GM18502 (cell line): Measurements from ENCODE around the gene RHOH.
"Not testable (repeated sequence)": the region's sequence is repeated elsewhere in the genome, so short reads cannot be mapped to it uniquely, and the experiment has no call there.

Experiments used
- ATAC-seq: cut with Tn5 transposase; IDR thresholded peaks from one replicate; pipeline ENCODE4 v1.9.1; 2021; ENCODE audit warnings: mild to moderate bottlenecking; ENCODE audit not compliant: unreplicated experiment, poor library complexity

Gene RHOH

DNA sequence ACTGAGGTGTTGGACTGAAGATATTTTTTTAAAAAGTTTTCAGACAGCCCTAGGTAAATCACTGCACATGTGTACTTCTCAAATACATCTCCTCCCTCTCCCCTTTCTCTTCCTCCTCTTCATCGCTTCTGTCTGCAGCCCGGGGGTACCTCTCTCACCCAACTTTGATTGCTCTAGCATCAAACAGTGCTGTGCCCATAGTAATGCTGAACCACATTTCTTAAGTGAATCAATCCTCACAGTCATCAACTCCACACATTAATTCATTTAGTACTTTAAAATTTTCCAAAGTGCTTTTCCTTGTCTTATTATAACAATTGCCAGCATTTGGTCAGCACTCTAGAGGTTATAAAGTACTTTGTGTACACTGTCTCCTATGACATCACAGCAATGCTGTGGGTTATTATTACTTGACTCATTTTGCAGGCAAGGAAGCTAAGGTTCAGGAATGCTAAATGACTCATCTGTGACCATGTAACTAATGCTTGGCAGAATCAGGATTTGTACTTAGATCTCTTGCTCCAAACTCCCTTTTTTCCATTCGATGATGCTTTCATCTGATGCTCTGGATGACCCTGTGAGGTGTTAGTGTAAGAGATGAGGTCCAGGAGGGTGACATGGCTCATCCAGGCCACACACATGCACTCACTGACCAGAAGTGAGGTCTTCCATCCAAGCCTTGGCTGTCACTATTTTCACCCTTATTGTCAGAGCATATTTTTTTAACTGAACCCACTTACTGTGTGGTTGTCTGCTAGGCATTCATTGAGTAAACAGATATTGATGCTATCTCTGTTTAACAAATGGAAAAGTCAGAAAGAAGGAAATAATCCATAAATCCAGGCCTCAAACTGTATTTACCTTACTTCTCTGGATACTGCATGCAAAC is 58.8 kb downstream of the RHOH start:
- ATAC-seq = peak; percentile 65

DNA sequence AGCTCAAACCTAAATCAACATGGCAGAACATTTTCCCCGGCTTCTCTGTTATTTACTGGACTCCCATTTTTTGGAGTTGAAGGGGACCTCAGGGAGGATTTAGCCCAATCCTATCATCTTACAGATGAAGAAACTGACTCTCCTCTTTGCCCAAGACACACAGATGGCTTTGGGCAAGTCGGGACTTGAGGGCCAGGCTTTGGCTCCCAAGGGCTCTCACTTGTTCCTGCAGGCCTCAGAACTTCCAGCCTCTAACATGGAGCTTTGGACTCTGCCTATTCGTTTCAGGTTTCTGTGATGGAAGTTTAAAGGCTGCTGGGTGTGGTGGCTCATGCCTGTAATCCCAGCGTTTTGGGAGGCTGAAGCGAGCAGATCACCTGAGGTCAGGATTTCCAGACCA is 59.5 kb downstream of the RHOH start:
- ATAC-seq = no peak

DNA sequence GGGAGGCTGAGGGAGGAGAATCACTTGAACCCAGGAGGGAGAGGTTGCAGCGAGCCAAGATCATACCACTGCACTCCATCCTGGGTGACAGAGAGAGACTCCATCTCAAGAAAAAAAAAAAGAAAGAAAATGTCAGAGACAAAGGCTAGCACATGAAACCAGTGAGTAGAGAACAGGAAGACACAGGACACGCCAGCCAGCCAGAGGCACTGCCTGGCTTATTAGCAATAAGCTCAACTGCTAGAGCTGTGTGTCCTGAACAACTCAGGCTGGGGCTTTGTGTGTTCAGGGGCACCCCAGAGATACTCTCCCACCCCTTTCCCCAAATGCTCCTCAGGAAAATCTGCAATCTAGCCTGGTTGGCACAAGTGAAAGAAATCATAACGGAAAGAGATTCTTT is 60.0 kb downstream of the RHOH start:
- no peak for ATAC-seq

DNA sequence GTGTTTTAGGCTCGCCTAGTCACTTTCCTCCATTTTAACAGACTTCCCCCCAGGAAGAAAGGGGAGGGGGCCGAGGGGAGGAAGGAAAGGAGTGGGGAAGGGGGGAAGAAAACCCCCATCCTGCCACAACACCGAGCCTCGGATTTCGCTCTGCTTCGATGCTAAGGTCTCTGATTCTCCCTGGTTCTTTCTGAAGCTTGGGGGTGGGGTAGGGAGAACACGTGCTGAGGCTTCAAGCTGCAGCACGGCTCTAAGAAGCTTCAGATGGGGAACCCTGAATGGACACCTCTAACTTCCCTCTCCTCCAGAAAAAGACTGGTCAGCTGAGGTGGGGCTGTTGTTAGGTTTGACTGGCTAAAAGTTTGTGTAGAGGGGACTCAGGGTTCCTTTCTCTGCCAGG is 61.8 kb downstream of the RHOH start:
- no peak for ATAC-seq

DNA sequence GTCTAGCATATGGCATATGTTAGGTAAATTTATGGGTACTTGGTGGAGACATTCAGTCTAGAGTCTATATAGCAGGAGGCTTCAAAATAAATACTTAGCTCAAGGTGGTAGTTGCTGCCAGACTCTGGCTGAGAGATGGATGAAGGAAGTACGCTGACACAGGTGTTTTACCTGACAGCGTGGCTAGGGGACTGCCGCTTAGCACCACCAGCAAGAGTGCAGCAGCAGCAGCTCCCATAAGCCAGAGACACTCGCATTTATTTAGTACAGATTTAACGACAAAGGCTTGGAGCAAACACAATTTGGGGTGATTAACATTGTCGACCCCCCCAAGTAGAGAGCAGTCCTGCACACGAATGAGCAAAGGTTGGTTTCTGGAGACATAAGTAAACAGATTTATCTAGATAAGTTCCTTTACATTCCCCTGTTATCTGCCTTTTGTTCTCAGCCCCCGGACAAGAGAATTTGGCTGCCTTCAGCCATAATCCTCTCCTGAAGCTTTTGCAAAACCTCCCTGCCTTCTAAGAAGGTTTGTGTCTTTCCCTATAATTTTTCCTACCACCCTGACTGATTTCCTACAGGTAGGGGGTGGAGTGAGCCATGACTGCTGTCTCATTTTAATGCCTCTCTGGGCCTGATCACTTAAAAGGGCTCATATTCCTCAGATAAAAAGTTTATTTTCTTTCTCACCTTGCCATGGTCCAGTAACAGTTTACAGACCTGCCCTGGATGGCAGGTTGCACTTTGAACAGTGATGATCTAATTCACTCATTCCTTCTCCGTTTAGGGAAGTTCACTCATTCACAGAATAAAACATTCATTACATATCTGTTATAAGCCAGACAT is 64.6 kb downstream of the RHOH start:
- ATAC-seq = no peak

DNA sequence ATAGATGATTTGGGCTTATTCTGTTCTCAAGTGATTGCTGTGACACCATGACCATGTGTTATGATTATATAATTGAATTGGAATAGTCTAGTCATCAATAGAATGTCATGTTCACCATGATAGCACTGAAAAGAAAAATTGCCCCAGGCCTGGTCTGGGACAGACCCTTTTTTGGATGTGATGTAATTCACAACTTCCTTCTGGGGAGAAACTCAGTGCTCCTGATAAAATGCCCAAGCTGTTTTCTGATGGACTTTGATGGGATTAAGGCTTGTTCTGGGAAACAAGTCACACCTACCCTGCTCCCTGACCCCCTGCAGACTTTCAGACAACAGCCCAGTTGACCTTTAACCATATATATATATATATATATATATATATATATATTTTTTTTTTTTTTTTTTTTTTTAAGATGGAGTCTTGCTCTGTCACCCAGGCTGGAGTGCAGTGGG is 65.3 kb downstream of the RHOH start:
- ATAC-seq = no peak

DNA sequence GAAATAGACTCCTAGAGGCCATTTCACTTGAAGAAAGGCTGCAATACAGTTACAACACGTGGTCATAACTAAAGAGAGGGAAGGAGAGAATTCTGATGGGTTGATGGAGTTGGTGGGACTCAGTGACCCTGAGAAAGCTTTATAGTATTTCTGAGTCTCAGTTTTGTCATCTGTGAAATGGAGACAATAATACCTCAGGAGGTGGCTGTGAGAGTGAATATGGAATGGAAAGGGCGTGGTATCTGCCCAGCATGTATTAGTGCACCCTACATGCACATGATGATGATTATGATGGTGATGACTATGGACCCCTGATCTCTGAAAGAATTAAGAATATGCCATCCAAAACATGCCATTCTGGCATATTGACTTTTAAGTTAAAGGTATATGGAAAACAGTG is 66.0 kb downstream of the RHOH start:
- no peak for ATAC-seq

DNA sequence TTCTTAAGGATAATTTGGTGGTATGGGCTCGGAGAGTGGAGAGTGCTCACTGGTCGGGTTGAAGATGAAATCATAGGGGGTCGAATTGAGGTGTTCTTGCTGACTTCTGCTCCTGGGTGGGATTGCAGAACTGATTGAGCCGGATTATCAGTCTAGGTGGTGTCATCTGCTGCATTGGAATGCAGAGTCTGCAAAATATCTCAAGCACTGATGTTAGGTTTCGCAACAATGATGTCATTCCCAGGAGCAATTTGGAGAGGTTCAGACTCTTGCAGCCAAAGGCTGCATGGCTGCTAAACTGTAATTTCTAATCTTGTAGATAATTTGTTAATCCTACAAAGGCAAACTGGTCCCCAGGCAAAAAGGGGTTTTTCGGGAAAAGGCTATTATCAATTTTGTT is 67.7 kb downstream of the RHOH start:
- ATAC-seq = no peak

DNA sequence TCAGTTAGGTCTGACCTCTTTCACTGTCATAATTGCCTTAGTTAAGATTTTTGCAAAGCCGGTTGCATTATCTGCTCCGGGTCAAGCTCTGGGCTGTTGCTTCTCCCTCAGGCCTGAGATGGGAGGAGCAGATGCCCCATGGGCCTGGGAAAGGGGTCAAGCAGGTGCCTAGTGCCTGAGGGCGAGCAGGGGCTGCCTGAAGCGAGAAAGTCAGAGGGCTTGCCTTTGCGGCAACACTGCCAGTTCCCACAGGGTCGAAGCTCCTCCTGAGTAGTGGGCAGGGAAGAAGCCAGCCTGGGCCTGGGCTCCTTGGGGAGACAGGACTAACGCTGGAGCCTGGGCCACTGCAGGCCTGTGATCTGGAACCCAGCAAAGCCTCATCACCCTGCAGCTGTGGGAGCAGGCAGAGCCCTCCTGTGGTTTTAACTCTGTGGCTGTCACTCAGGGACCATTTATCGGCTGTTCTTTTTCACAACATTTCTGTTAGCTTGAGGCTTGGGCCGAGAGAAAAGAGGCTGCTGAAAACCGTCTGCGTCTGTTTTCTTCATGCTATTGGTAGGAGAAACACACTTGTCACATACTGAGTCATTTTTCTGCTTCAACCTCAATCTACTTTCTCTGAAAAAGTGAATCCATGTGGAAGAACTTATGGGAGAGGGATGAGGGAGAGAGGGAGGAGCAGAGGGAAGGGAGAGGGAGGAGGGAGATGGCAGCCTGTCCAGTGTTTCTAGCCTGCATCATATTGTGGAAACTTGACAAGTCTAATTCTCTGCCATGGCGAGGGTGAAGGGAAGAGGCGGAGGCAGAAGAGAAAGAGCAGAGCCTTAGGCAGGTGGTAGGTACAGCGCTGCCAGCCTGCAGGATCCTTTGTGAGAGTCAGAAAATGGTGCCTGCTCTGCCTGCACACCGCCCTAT is 68.4 kb downstream of the RHOH start:
- ATAC-seq = no peak

DNA sequence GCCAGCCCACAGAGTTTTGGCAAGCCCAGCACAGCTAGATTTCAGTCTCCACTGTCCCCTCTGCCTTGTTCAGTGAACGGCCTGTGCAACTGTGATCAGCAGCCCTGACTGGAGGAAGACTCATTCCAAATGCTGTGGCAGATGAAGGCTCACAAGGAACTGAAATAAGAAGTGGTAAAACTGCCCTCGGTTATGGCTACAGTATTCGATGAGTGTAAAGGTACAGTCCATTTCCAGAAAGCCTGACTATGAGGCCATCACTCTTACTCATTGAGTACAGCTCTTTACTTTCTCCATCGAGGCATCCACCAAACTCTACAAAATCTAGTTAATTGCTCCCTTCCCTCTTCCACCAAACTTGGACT is 69.1 kb downstream of the RHOH start:
- no peak for ATAC-seq

DNA sequence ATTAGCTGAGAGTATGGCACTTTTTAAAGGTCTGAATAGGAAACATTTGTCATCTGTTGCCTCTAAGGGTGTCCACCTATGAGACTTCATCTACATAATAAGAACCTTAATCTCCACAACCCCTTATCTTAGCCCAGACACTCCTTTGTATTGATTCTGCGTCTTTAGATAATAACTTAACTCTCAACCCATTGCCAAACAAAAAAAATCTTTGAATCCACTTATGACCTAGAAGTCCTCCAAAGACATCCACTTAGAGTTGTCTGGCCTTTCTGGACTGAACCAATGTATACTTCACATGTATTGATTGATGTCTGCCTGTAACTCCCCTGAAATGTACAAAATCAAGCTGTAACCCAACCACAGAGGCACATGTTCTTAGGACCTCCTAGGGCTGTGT is 72.3 kb downstream of the RHOH start:
- ATAC-seq = no peak

DNA sequence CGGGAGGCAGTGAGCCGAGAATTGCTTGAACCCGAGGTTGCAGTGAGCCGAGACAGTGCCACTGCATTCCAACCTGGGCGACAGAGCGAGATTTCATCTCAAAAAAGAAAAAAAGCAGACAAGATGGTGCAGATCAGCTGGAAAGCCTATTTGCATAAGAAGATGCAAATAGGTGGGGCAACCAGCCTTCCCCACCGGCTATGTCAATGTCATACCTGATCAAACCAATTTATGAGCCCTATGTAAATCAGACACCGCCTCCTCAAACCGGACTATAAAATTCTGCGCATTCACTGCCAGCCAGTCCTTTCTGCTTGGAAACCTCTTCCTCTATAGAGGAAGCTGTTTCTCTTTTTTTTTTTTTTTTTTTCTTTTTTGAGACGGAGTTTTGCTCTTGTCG is 73.8 kb downstream of the RHOH start:
- ATAC-seq = no peak

DNA sequence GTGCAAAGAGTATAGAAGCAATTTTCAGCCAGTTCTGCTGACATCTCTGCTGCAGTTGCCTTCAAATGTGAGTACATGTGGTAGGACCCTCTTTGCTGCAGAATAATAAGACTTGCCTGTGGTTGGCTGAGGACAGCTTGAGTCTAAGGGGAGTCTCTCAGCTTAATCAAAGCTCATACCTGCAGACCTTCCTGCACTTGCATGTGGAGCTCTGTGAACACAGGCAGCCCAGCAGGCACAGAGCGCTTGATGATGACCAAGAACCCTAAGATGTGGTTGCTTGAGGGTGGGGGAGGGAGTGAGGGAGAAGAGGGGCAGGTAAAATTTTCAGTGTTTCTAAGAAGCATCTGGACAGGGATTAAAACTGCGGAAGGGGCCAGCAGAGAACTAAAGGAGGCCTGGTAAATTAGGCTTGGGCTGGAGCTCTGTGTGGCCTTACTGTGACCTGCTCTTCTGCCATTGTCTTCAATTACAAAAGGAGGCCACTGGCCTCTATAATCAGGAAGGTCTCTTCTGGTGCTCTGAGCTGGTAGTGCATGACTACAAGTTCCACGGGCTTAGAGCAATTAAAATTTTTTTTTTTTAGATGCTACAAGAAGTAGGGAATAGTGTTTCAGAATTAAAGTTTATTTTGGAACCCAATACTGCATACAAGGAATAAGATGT is 78.4 kb downstream of the RHOH start:
- no peak for ATAC-seq

DNA sequence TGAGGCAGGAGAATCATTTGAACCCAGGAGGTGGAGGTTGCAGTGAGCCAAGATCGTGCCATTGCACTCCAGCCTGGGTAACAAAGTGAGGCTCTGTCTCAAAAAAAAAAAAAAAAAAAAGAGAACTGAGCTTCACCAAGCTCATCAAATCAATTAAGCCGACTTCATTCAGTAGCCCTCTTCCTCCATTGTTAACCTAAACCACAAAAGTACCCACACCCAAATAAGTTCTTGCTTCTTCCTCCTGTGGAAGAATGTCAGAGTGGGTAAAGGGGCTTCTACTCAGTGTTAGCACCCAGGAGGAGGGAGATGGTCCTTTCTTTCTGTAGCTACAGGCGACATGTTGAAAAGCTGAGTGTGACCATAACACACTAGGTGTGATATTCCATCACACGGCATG is 79.7 kb downstream of the RHOH start:
- no peak for ATAC-seq

DNA sequence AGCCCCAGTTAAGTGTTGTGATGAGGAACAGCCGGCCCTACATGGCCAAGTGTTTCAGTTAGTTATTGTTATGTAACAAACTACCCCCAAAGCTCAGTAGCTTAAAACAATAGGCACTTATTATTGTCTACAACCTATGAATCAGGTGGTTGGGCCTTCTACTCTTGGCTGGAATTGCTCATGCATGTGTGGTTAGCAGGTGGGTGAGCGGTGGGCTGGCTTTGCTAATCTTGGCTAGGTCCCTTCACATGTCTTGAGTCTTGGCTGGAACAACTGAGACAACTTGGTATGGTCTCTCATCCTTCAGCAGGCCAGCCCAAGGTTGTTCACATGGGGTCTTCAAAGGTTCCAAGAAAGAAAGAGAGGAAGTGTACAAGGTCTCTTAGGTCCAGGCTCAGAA is 83.8 kb downstream of the RHOH start:
- no peak for ATAC-seq

DNA sequence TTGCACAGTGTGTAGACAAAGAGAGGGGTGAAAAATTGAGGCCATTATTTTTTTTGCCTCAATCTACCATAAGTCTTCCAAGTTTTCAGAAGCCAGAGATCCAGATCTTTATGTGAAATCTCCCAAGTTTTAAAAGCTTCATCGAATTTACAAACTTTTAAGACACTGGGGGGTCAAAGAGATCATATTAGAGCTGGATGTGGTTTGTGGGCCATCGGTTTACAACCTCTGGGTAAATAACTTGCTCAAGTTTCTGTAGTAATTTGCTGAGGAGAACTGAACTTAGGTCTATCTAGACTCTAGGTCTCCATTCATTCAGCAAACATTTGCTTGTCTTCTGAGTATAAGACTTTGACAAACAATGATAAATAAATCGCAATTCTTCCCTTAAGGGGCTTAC is 84.3 kb downstream of the RHOH start:
- ATAC-seq = no peak

DNA sequence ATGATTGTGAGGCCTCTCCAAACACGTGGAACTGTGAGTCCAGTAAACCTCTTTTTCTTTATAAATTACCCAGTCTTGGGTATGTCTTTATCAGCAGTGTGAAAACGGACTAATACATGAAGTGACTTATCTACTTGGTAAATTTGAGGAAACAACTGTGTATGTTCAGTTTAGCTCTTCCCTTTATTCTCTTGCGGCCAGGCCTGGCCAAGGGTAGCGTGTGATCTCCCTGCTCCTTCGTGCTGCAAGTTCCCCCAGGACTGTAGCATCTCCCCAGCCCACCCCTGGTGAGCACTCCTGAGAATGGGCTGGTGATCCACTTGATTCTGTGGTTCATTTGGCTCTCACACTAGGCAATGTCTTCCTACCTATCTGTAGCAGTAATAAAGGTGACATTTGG is 85.1 kb downstream of the RHOH start:
- no peak for ATAC-seq

DNA sequence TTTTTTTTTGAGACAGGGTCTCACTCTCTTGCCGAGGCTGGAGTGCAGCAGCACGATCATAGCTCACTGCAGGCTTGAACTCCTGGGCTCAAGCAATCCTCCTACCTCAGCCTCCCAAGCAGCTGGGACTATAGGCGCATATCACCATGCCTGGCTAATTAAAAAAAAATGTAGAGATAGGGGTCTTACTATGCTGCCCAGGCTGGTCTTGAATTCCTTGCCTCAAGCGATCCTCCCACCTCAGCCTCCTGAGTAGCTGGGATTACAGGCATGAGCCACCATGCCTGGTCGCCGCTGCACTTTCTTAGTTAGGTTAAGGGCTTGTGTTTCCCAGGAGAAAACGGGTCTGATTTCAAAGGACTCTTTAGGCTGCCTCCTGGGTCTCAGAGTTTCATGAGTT is 86.0 kb downstream of the RHOH start:
- ATAC-seq = not testable (repeated sequence)

DNA sequence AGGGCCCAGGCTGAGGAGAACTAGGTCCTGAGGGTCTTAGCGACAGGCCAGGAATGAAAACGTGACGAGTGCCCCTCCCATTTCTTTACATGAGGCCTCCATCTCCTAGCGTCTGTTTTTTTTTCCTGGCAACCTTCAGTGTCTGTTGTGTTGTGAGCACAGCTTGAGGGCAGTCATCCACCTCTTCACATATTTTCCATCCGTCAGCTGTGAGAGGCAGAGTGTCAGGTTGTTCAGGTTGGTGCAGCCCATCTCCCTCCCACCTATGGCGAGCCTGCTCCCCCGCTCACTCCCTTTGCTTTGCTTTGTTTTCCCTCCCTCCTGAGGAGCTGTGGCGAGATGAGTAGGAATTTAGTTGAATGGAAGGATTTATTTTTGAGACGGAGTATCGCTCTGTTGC is 86.6 kb downstream of the RHOH start:
- no peak for ATAC-seq

DNA sequence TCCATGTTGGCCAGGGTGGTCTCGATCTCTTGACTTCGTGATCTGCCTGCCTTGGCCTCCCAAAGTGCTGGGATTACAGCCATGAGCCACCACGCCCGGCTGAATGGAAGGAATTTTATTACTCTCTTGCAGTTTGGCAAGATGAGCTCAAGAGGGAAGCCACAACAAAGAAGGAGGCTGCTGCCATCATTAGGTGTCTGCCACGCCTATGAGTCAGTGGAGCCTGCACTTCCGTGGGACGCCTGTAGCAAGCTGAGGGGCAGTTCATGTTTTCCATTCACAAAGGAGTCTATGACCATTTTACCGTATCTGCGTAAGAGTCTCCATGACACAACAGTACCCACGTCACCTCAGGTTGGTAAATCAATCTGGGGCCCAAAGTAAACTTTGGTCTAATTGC is 87.1 kb downstream of the RHOH start:
- no peak for ATAC-seq
